ENCODE data around the gene CTDSP2. TPM values are rescaled to one million over a fixed set of nuclear protein-coding genes. Genes with fewer than 3 reads are reported as not detected.

CTDSP2 gene
- total RNA-seq, 1 donor from 2014 or later = 181 TPM

DNA sequence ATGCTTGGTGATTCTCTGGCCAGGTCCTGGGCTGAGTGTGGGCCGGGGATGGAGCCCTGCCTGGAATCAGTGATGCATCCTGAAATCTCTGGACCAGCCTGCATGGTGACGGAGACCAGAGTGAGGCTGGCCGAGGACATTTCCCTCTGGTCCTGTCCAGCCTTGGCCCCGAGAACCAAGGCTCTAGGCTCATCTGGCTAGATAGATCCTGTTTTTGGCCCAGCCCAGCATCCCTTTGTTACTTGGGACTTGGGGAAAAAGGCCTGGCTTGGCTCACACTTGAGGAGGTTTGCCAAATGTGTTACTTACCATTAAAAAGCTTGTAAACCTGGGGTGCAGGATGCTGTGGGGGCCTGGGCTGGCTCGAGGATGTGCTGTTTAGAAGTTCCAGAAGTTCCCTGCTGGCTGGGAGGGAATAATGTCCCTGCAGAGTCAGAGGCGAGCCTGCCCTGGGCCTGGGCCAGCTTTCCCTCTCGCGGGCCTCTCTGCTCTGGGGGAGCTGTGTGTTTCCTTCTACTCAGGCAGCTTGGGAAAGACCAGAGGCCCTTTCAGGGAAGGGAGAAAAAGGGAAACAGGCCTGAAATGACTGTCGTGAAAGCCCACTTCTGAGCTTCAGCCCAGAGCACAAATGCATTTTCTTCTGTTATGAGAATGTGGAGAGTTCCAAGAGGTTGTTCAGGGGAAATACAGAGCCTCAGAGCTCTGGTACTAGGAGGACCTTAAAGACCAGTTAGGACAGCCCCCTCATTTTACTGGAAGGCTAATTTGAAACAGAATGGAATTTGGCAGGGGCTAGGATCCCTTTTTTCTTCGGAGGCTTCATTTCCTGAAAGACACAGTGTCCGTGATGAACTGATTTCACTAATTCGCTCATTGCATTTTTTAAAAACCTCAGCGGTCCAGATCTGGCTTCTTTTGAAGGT lies 47.2 kb upstream of the CTDSP2 start:
- Mint-ChIP-seq H3K9me3 (ENCODE audit: unreplicated experiment) (no peaks in the 10 kb centered on the region), H3K4me1 (ENCODE audit: unreplicated experiment) (peaks cover 53% of the 10 kb centered on the region), H3K4me3 (ENCODE audit: unreplicated experiment) (peak overlapping the region; percentile 18), H3K27me3 (ENCODE audit: unreplicated experiment) (peaks cover 7% of the 10 kb centered on the region), H3K27ac (ENCODE audit: unreplicated experiment) (no peak overlapping the region), H3K36me3 (ENCODE audit: low read depth, unreplicated experiment) (peaks cover 3% of the 10 kb centered on the region)
- peak; percentile 46 for DNase-seq (ENCODE audit: low spot score)
- TF ChIP-seq, protein P1, sequence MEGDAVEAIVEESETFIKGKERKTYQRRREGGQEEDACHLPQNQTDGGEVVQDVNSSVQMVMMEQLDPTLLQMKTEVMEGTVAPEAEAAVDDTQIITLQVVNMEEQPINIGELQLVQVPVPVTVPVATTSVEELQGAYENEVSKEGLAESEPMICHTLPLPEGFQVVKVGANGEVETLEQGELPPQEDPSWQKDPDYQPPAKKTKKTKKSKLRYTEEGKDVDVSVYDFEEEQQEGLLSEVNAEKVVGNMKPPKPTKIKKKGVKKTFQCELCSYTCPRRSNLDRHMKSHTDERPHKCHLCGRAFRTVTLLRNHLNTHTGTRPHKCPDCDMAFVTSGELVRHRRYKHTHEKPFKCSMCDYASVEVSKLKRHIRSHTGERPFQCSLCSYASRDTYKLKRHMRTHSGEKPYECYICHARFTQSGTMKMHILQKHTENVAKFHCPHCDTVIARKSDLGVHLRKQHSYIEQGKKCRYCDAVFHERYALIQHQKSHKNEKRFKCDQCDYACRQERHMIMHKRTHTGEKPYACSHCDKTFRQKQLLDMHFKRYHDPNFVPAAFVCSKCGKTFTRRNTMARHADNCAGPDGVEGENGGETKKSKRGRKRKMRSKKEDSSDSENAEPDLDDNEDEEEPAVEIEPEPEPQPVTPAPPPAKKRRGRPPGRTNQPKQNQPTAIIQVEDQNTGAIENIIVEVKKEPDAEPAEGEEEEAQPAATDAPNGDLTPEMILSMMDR (IDR thresholded peaks at IDR 0.05; ENCODE audit: unreplicated experiment) = no peak

DNA sequence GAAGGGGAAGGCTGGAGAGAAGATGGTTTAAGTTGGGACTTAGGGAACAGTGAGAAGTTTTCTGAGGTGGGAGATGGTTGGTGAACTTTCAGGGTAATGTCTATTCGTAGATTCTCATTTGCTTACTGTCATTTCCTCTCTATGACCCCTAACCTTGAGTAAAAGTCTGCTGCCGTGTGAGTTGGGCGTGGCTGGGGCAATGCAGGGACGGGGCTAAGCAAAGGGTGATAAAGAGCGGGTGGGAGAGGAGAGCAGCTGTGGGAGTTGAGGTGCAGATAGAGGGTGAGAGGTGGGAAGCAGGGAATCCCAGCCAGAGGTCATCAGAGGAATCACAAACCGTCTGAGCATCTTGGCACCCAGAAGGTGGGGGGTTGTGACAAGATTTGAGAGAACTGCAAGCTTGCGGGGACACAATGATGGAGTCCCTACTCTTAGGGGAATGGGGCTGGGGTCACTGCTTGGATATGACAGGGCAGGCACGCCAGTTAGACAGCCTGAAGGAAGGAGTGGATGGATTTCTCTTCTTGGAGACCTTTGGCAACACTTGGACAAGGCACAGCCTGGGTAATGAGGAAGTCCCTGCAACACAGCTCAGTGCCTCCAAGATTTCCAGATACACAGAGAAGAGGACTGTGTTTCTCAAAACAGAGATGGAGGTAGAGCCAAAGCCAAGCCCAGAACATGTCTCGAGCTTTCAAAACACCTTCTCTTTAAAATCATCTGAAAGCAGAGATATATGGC lies 45.9 kb upstream of the CTDSP2 start:
- Mint-ChIP-seq H3K4me3 (ENCODE audit: unreplicated experiment) (no peak overlapping the region), H3K9me3 (ENCODE audit: unreplicated experiment) (no peaks in the 10 kb centered on the region), H3K27ac (ENCODE audit: unreplicated experiment) (no peak overlapping the region), H3K27me3 (ENCODE audit: unreplicated experiment) (peaks cover 9% of the 10 kb centered on the region), H3K36me3 (ENCODE audit: low read depth, unreplicated experiment) (no peaks in the 10 kb centered on the region), H3K4me1 (ENCODE audit: unreplicated experiment) (peaks cover 44% of the 10 kb centered on the region)
- TF ChIP-seq, protein P1 (IDR thresholded peaks at IDR 0.05; ENCODE audit: unreplicated experiment) = no peak
- no peak for DNase-seq (ENCODE audit: low spot score)

DNA sequence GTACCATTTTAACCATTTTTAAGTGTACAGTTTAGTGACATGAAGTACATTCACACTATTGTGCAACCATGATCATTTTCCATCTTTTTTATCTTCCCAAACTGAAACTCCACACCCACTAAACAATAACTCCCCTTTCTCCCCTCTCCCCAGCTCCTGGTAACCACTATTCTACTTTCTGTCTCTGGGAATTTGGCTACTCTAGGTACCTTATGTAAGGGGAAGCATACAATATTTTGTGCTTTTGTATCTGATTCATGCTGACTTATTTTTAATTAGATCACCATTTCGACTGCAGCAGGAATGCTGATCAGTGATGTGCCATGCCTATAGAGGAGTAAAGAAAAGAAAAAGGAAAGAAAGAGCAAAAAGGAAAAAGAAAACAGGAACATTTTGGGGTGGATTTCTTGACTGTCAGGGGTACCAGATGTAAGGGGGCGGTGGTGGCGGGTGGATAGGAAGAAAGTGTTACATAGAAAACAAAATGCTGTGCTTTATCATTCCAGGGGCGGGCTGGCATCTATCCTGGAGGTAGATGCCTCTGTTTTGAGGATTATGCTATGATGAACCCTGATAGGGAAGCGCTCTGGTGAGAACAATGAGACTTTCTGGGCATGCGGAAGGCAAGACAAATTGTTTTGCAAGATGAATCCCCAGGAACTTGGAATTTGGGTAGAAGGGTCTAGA lies 45.2 kb upstream of the CTDSP2 start:
- Mint-ChIP-seq H3K4me1 (ENCODE audit: unreplicated experiment) (peaks cover 39% of the 10 kb centered on the region), H3K4me3 (ENCODE audit: unreplicated experiment) (no peak overlapping the region), H3K9me3 (ENCODE audit: unreplicated experiment) (no peaks in the 10 kb centered on the region), H3K27me3 (ENCODE audit: unreplicated experiment) (peaks cover 10% of the 10 kb centered on the region), H3K36me3 (ENCODE audit: low read depth, unreplicated experiment) (no peaks in the 10 kb centered on the region), H3K27ac (ENCODE audit: unreplicated experiment) (peak overlapping the region; percentile 14)
- TF ChIP-seq, protein P1 (IDR thresholded peaks at IDR 0.05; ENCODE audit: unreplicated experiment) = no peak
- no peak for DNase-seq (ENCODE audit: low spot score)

DNA sequence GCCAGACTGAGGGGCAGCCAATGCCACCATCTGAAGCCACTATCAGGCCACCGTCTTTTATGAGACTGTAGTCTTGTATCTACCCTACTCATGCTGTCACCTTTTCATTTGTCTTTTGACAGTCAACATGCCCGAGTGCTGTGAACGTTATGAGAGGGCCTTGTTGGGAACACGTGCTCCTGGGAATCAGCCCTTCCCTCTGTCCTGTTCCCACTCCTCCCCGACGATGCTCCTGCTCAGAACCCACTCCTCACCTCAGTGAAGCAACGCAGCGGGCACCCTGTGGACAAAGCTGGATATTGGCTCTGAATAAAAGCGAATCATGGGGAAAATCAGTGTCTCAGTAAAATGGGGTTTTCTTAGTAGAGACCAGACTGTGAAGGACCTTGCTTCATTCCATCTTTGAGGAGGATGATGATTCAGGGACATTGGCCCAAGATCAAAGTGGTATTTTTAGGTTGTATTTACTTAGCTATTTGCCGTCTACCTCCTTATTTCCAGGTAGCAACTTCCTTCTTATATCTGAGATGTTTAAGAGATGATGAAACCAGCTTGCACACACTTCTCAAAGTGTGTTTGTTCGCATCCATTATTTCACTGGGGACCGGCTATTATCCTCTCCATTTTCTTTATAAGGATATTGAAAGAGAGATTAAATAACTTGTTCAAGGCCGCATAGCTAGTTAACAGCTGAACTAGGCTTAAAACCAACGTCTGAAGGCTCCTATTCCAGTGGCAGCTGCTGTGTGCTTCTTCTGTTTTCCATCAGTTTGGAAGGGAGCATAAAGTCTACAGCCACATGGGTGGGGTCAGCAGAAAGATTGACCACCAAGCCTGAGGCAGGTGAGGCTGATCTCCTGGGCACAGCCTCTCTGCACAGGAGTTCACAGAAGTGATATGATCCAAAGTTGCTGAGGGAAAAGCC lies 43.9 kb upstream of the CTDSP2 start:
- TF ChIP-seq, protein P1 (IDR thresholded peaks at IDR 0.05; ENCODE audit: unreplicated experiment) = no peak
- Mint-ChIP-seq H3K4me3 (ENCODE audit: unreplicated experiment) (no peak overlapping the region), H3K36me3 (ENCODE audit: low read depth, unreplicated experiment) (no peaks in the 10 kb centered on the region), H3K27me3 (ENCODE audit: unreplicated experiment) (peaks cover 8% of the 10 kb centered on the region), H3K4me1 (ENCODE audit: unreplicated experiment) (peaks cover 38% of the 10 kb centered on the region), H3K27ac (ENCODE audit: unreplicated experiment) (no peak overlapping the region), H3K9me3 (ENCODE audit: unreplicated experiment) (no peaks in the 10 kb centered on the region)
- DNase-seq (ENCODE audit: low spot score) = no peak

All from endothelial cell (in vitro differentiated cells).